Epithelial cell of prostate (primary cell): ENCODE data around the gene MAPK13.
"Not testable (repeated sequence)": the region's sequence is repeated elsewhere in the genome, so short reads cannot be mapped to it uniquely, and the experiment has no call there.

Experiments used
- DNase-seq: peaks from one replicate; pipeline ENCODE4 v3.0.0-alpha.2; 2011; ENCODE audit warnings: low read depth, low spot score
- H3K27ac ChIP-seq: fragments of 450-650 bp; 2 replicates; pipeline ENCODE4 v1.5.1; 2017; ENCODE audit warnings: mild to moderate bottlenecking

The MAPK13 gene

DNA sequence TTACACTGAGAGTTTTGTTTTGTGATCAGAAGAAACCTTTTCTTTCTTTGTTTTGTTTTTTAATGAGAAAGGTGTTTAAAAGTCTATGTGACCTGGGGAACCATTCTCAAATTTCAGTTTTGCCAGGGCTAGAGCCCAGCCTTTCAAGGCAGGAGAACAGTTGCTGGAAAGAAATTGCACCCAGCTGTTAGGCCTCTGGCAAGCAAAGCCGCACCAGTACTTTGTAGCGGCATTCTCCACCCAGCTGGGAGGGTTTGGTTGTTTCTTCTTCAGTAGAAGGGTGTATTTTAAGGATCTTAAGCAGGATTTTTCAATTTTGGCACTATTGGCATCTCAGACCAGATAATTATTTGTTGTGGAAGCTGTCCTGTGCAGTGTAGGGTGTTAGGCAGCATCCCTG, 16.6 kb upstream of the MAPK13 start:
- DNase-seq, result no peak
- no peak overlapping the region for H3K27ac ChIP-seq

DNA sequence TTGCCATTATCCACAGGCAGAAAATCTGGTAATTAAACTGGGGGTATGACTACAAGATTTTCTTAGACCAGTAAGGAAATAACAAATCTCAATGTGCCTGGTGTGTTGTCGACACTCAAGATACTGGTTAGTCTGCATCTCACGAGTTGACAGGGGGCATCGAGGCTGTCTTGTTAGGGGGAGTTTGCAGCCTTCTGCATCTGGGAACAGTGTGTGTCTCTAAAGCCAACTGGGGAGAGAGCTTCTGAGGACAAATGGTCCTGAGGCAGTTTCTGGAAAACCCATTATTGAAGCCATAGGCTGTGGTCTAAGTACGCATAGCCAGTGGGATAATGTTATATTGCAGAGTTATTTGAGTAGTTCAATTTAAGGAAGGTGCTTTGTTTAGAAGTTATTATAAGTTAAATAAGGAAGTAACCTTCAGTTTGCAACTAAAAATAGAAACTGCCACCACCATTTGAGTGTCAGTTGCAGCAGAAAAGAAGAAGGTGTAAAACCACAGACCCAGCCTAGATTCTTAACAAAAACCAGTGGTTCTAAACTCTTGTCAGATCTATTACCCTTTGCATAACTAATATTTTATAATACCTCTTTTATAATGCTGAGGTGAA, 15.4 kb upstream of the MAPK13 start:
- DNase-seq, result no peak
- H3K27ac ChIP-seq, result no peak overlapping the region

DNA sequence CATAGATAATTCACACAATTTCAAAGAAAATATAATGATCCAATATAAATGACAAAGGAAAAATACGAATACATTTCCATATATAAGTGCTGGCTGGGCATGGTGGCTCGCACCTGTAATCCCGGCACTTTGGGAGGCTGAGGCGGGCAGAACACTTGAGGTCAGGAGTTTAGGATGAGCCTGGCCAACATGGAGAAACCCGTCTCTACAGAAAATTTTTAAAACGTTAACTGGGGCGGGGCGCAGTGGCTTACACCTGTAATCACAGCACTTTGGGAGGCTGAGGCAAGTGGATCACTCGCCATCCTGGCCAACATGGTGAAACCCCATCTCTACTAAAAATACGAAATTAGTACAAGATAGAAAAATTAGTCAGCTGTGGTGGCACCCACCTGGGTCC, 14.9 kb upstream of the MAPK13 start:
- no peak overlapping the region for H3K27ac ChIP-seq

DNA sequence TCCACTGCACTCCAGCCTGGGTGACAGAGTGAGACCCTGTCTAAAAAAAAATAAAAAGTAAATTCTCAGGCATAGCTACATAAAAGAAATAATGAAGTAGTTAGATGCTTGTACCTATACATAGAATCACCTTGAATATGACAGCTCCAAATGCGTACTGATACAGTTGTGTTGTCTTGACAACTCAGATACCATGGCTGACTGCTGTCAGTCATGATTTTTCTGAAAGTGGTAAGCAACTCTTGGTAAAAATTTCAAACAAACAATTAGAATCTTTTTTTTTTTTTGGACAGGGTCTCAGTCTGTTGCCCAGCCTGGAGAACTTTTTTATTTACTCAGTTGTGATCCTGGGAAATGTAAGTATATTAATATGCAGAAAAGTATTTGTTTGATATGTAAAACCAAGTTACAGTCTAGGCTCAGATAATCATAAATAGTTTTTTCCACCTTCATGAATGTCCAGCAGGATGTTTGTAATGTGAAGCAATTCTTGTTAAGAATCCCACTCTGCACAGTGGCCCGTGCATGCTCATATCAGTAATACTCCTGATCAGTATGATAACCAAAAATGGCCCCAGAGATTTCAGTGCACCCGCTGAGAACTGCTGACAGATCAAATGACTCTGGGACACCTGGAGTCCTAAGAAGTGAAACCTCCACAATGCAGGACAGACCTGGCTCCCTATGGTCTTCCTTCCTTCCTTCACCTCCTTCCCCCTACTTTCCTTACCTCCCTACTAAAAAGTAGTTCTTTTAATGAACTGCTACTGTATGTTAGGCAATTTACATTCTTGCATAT, 14.0 kb upstream of the MAPK13 start:
- no peak for DNase-seq
- H3K27ac ChIP-seq, result no peak overlapping the region

More for the DNA sequence above, 14.9 kb upstream of the MAPK13 start:
- DNase-seq, result no peak

DNA sequence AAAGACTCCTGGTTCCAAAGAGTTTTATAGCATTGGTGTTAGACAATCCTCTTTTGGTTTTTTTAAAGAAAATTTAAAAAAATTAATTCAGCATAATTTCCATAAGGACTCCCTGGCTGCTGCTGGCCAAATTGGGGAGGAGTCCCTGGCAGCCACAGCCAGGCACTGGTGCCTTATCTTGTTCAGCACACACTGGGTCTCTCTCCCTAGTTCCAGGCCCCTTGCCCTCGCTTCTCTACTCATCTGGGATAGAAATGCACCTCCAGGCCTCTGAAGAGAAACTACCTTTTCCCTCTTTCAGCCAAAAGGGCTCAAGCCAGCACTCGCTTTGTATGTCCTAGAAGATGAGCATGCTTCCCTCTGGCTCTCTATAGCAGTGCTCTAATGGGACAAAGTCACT, 13.4 kb upstream of the MAPK13 start:
- H3K27ac ChIP-seq, result no peak overlapping the region
- no peak for DNase-seq

DNA sequence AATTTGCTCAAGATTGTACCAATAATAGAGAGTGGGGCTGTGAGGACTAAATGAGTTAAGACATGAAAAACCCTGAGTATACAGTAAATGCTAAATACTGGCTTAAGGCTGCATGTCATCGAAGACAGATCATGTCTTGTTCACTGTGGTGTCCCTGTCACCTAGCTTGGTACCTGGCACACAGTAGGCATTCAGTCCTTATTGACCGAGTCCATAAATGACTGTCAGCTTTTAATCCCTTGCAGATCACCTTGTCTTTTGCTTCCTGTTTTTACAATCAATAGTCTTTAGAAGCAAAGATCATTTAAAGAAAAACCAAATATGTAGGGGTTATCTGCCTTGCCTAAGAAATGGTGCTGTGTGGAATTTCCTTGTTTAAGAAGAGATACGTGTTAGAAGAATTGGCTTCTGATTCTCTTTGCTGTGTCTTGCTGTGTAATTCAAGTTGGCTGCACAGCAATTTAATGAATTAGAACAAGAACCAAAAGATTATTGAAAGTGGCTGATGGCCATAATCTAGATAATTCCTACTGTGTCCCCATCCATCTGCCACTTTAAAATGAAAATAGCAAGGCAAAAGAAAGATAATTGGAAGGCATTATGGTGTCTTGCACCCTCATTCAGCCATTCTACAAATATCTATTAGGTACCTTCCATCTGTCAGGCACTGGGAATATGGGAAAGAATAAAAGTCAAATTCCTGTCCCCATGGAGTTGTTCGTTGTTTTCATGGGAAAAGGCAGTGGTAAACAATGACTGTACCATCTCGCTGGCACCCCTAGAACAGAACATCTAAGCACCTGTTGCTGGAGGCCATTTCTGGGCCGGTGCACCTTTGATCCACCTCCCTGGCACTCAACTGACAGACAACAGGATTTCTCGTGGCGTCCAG, 12.4 kb upstream of the MAPK13 start:
- H3K27ac ChIP-seq, result peak overlapping the region; percentile 56
- no peak for DNase-seq

DNA sequence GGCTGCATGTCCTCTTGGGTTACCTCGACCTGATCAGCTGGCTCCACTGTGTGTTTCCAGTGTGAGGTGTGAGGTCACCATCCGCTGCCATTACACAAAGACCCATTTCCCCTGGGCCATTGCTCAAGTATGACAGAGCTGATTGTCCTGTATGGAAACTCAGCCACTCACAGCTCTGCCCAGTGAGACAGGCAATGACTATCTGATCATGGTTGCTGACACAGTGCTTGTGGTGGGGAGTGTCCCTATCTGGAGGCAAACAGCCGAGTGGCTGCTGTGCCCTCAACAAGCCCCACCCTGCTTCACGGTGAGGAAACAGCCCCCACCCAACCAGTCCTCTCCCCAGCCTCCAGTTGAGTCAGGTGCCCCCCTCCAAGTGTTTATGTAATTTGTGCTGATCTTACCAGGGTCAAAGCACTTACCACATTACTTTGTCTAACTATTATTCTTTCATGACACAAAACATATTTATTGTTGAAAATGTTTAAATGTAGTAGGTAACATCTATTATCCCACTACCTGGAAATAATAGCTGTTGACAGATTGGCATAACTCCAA, 11.7 kb upstream of the MAPK13 start:
- peak overlapping the region; percentile 56 for H3K27ac ChIP-seq
- peak; percentile 52 for DNase-seq

DNA sequence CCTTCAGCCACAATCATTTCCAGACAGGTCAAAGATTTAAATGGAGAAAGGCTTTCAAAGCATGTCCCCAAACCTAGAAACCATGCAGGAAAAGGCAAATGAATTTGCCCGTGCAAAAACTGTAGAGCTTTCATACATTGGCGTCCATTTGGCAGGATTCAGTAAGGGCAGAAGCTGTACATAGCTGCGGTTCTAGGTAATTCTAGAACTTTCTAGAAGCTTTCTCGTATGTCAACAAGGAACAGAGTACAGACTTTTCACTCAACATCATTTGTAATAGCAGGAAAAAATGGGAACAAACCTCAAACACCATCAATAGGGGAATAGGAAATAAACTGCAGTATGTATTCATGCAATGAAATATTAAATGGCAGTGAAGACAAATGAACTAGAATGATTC, 11.1 kb upstream of the MAPK13 start:
- DNase-seq, result no peak
- H3K27ac ChIP-seq, result peak overlapping the region; percentile 56

DNA sequence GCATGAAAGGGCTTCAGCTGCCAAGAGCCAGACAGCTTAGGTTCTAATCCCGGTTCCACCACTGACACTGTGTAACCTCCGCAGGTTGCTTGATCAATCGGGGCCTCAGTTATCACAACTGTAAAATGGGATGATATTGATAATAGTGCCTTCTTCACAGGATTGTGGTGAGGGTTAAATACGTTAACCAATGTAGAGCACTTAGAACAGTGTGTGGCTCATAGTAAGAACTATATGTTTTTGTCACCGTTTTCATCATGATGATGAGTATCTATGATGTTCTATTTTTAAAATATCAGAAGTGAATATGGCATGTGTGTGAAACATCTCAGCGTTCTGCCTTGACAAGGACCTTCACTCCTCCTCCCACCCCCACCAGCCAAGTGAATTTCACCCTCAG, 10.3 kb upstream of the MAPK13 start:
- peak overlapping the region; percentile 79 for H3K27ac ChIP-seq
- no peak for DNase-seq

DNA sequence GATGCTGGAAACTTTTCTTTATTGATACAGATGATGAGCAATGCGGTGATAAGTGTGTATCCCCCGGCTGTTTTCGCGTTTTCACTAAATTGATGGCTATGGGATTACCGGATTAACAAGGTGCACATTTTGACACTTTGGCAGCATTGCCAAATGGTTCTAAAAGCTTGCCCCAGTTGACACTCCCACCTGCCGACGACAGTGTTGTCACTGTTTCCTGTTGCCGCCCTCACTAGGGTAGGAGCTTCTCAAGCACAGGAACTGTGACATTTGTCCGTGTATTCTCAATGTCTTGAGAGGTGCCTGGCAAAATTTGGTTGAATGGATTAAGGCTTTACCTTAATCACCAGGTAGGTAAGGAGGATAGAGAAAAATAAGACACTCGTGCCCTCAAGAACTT, 9.8 kb upstream of the MAPK13 start:
- H3K27ac ChIP-seq, result peak overlapping the region; percentile 79
- no peak for DNase-seq

DNA sequence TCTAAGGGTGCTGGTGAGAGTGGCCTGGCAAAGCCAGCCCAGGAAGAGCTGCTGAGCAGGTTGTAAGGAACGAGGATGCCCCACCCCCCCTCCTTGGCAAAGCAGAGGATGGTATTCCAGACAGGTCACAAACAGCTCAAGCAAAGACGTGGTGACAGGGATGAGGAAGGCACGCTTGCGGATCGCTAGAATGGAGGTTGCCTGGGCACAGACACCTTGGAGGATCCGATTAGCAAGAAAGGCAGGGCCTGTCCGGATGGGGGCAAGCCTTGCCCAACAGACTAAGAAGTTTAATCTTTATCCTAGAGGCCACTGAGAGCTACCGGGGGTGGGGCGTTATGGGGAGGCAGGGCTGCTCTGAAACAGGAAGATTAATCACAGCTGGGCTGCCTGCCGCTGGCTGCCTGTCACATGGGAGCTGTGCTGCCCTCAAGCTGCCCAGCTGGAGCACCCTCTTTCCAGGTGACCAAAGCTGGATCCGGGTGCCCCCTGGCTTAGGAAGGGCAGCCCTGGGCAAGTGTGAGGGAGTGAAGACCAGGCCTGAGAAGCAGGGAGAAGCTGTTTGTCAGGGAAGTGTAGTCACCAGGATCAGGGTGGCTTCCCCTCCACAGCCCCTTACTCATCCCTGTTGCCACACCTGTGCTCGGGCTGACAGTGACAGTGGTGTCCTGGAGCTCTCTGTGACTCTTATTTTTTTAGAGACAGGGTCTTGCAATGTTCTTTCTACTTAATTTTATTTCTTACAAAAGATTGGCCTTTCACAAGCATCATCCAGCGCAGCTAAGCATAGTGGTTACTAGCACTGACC, 9.1 kb upstream of the MAPK13 start:
- DNase-seq, result no peak
- peak overlapping the region; percentile 79 for H3K27ac ChIP-seq

DNA sequence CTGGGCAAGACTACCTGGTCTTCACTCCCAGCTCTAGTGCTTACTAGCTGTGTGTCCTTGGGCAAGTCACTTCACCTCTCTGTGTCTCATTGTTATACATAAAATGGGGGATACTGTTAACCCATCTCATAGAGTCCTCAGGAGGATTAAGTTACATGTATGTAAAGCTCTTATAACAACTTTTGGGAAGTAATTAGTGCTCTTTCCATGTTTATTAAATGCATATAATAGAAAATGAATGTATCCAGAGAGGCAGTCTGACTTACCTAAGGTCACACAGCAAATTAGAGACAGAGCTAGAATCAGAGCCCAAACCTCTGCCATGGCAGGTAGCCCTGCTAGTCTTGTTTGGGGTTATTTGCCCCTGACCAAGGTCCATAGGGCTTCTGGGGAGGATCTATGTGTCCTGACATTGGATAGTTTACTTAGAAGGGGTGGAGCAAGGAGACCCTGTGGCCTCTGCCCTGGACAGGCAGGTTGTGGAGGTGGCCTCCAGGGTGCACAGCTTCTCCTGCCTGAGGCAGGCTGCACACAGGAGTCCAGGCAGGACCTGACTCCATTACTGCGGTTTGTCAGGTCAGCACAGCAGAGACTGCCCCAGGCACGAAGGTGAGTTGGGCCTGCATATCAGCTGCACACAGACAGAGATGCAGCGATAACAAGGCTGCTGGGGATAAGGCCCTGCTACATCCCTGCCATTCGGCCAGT, 8.4 kb upstream of the MAPK13 start:
- no peak for DNase-seq
- H3K27ac ChIP-seq, result peak overlapping the region; percentile 79

DNA sequence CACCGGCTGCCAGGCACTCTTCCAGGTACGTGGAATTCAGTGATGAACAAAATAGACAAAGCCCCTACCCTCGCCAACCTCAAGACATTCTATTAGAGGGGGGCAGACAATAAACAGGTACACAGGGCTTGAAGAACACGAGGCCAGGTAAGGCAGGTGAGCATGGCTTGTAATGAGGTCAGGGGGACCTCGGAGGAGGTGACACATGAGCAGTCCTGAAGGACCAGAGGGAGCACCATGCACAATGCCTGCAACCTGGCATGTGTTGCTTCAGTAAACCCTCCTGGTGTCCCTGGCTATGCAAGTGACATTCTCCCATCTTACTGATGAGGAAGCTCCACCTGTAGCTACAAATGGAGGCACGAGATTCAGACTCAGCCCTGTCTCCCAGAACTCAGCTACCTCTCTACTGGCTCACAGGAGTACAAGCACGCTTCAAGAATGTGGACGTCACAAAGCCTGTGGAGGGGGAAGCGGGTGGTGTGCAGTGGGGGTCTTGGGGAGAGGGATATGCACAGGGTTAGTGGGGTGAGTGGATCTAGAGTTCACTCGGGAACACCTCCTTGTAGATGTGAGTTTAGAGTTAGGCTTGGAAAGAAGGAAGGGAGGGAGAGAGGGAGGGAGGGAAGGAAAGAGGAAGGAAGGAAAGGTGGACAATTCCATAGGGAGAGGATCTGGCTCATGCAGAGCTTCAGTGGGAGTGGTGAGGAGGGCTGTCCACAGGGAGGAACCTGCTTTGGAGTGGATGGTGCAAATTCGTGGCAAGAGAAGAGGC, 7.6 kb upstream of the MAPK13 start:
- no peak for DNase-seq
- no peak overlapping the region for H3K27ac ChIP-seq

DNA sequence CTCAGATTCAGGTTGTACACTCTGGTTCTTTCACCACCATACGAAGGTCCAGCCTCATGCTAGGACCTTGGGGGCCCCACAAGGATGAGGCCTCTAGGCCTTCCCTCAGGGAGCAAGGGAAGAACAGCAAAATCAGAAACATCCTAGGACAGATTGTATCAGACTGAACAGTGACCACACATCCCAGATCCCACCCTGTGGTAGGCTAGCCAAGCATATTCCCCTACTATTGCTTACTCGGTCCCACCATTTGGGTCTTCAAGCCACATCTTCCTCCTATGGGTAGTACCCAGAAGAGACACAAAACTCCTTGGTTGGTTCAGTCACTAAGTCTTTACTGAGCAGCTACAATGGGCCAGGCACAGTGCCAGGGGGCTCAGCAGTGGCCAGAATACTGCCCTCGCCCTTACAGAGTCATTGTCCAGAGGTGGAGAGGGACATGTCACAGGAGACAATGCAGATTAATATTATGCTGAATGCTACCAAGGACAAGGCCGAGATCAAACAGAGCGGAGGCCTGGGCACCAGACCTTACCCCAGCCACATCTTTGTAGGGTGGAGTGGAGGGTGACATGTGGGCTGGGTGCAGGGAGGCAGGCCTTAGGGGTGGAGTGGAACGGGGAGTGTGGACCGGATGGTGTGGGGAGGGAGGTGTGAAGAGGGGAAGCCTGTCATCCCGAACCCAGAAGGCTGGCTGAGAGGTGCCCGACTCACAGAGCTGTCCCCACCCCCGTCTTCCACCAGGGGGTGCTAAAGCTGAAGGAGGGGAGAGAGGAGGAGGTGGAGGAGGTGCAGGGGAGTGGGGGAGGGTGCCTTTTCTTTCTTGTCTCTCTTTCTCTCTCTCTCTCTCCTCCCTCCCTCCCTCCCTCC, 6.8 kb upstream of the MAPK13 start:
- DNase-seq, result no peak
- no peak overlapping the region for H3K27ac ChIP-seq

DNA sequence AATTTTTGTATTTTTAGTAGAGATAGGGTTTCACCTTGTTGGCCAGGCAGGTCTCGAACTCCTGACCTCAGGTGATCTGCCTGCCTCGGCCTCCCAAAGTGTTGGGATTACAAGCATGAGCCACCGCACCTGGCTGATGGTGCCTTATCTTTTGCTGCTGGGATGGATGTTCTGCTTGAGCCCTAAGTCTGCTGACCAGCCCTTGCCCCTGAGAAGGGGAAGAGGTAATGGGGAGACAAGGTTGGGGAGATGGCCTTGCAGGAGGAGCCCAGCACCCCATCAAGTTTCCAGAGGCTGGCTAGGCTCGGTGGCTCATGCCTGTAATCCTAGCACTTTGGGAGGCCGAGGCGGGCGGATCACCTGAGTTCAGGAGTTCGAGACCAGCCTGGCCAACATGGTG, 6.0 kb upstream of the MAPK13 start:
- DNase-seq, H3K27ac ChIP-seq: not testable (repeated sequence)

DNA sequence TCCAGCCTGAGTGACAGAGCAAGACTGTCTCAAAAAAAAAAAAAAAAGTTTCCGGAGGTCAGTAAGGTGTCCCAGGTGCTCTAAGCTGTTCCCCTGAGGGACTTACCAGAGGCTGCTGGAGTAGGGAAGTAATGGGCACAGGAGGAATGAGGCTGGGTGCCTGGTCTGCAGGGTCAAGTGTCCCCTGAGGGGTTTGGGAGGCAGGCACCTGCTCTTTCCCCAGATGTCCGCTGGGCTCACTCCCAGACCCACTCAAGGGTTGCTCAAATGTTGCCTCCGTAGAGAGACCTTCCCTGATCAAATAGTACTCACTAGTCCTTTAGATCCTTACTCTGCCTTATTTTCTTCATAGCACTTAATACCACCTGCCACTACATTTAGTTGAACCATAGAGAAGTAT, 5.4 kb upstream of the MAPK13 start:
- no peak for DNase-seq
- no peak overlapping the region for H3K27ac ChIP-seq

DNA sequence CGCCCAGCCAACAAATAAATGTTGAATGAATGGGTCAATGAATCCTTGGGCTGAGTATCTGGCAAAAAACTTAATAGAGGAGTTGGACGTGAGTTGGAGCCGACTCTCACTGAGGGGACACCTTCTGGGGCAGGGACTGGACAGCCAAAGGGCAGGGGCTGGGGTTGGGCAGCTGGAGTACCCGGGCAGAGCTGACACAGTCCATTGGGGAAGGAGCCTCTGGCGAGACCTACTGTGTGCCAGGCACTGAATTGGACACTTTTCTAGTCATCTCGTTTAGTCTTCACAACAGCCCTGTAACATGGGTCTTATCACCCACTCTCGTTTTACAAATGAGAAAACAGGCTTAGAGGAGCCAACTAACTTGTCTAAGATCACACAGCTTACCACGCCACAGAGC, 4.7 kb upstream of the MAPK13 start:
- DNase-seq, result no peak
- H3K27ac ChIP-seq, result no peak overlapping the region

DNA sequence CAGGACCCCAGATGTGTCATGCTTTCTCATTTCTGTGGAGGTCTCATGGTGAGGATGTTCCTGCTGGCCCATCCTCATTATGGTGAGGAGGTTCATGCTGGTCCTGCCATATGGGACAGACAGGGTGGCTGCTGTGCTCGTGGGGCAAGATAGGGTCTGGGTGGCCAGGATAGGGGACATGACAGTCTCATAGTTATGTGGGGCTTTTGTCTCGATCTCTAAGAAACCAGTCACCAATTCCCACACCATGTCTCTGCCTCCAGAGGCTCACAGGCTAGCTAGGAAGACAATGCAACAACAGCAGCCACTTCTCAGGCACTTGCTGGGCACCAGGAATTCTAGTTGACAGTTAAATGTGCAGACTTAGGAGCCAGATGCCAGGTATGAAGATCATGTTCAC, 4.2 kb upstream of the MAPK13 start:
- no peak overlapping the region for H3K27ac ChIP-seq
- DNase-seq, result no peak
